UCSD-AML1 (cell line): ENCODE data around the gene PROB1.
"Not testable (repeated sequence)": the region's sequence is repeated elsewhere in the genome, so short reads cannot be mapped to it uniquely, and the experiment has no call there.

Experiments
- DNase-seq: peaks from one replicate; lab custom pipeline; 2025; ENCODE audit not compliant: unreplicated experiment; lab: John Stamatoyannopoulos, UW

Gene PROB1

GRCh38 chr5:139379626-139380449 lies 15.1 kb downstream of the PROB1 start:
- no peak for DNase-seq

- no peak for DNase-seq
Observed at GRCh38 chr5:139378941-139379361, 16.0 kb downstream of the PROB1 start.

- no peak for DNase-seq
Observed at GRCh38 chr5:139378101-139378825, 16.6 kb downstream of the PROB1 start.

- DNase-seq = no peak
Observed at GRCh38 chr5:139377226-139377625, 17.7 kb downstream of the PROB1 start.

GRCh38 chr5:139376364-139376763 lies 18.5 kb downstream of the PROB1 start:
- no peak for DNase-seq

- DNase-seq = no peak
Observed at GRCh38 chr5:139374909-139375308, 20.0 kb downstream of the PROB1 start.

- no peak for DNase-seq
Observed at GRCh38 chr5:139371482-139372435, 23.1 kb downstream of the PROB1 start.

- DNase-seq = no peak
Observed at GRCh38 chr5:139369181-139369580, 25.7 kb downstream of the PROB1 start.

- no peak for DNase-seq
Observed at GRCh38 chr5:139368613-139369012, 26.3 kb downstream of the PROB1 start.

- DNase-seq = no peak
Observed at GRCh38 chr5:139364466-139364865, 30.4 kb downstream of the PROB1 start.

- no peak for DNase-seq
Observed at GRCh38 chr5:139363937-139364336, 31.0 kb downstream of the PROB1 start.

- no peak for DNase-seq
Observed at GRCh38 chr5:139361835-139362429, 33.0 kb downstream of the PROB1 start.

- no peak for DNase-seq
Observed at GRCh38 chr5:139360384-139360783, 34.5 kb downstream of the PROB1 start.

- DNase-seq = no peak
Observed at GRCh38 chr5:139358064-139358463, 36.8 kb downstream of the PROB1 start.

- not testable (repeated sequence) for DNase-seq
Observed at GRCh38 chr5:139355900-139356299, 39.0 kb downstream of the PROB1 start.

- no peak for DNase-seq
Observed at GRCh38 chr5:139354186-139354585, 40.7 kb downstream of the PROB1 start.

GRCh38 chr5:139347863-139348262 lies 47.0 kb downstream of the PROB1 start:
- DNase-seq = not testable (repeated sequence)

- not testable (repeated sequence) for DNase-seq
Observed at GRCh38 chr5:139345442-139345841, 49.5 kb downstream of the PROB1 start.

GRCh38 chr5:139344177-139344576 lies 50.7 kb downstream of the PROB1 start:
- DNase-seq = no peak

GRCh38 chr5:139343476-139343875 lies 51.4 kb downstream of the PROB1 start:
- DNase-seq = no peak

- DNase-seq = no peak
Observed at GRCh38 chr5:139342423-139342723, 52.5 kb downstream of the PROB1 start.
